HG03039 (cell line): ENCODE measurements around the gene MYADML2.

Experiments used
- ATAC-seq: cut with Tn5 transposase; IDR thresholded peaks from one replicate; pipeline ENCODE4 v1.9.1; 2021; ENCODE audit warnings: mild to moderate bottlenecking, moderate library complexity; ENCODE audit not compliant: unreplicated experiment

The MYADML2 gene

GRCh38 chr17:81940538-81941483, 6.2 kb downstream of the MYADML2 start:
- ATAC-seq, result no peak

DNA sequence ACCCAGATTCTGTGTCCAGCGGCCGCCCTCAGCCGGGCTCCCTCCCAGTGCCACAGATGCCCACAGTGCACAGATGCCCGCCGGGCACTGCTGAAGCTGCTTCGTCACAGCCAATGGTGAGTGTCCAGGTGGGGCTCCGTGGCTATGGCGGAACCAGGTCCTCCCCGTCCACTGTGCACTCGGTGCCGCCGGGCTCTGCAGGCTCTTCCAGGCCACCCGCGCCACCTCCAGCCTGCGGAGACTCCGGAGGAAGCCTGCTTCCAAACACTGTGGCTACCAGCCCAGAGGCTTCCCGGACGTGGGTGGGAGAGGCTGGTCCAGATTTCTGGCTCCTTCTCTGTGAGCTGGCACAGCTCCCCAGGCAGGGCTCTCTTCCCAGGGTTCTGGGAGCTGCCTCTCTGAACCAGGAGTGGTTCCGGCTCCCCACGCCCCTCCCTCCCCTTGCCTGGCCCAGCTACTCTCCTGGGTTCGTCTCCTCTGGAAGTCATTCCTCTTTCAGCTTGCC, 7.1 kb downstream of the MYADML2 start:
- ATAC-seq, result no peak

DNA sequence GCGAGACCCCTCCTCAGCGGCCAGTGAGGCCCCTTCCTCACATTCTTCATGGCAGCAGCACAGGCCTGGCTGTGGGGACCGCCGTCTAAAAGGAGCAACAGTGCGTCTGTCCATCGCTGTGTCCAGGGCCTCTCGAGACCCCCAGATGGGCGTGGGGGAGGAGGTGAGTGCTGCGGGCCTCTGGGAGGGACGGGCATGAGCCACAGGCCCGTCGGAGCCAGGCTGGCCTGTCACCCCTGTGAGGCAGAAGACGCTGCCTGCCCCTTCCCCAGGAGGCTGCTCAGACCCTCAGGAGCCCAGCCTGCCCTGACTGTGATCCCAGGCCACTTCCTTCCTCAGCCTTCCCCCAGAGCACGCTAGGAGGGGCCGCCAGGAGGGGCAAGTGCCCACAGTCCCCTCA, 7.8 kb downstream of the MYADML2 start:
- no peak for ATAC-seq

DNA sequence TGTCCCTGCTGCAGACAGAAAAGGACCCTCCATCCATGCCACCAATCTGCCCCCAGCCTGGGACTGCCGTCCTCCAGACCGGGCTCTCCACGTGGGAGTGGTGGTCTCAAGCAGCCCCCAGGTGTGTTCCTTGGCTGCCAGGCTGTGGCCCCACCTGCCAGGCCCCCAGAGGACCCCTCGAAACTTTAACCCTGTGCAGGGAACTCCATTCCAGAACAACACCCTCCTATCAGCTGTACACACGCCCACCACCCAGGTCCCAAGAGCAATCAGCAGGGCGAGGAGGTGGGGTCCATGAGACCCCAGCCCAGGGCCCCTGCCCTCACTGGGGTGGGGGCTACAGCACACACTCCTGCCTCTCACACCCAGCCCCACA, 11.3 kb downstream of the MYADML2 start:
- ATAC-seq, result no peak

- no peak for ATAC-seq
Measured at GRCh38 chr17:81934850-81935708, 12.0 kb downstream of the MYADML2 start.

- no peak for ATAC-seq
Measured at GRCh38 chr17:81934098-81934757, 12.8 kb downstream of the MYADML2 start.

GRCh38 chr17:81933178-81933699, 13.8 kb downstream of the MYADML2 start:
- no peak for ATAC-seq

DNA sequence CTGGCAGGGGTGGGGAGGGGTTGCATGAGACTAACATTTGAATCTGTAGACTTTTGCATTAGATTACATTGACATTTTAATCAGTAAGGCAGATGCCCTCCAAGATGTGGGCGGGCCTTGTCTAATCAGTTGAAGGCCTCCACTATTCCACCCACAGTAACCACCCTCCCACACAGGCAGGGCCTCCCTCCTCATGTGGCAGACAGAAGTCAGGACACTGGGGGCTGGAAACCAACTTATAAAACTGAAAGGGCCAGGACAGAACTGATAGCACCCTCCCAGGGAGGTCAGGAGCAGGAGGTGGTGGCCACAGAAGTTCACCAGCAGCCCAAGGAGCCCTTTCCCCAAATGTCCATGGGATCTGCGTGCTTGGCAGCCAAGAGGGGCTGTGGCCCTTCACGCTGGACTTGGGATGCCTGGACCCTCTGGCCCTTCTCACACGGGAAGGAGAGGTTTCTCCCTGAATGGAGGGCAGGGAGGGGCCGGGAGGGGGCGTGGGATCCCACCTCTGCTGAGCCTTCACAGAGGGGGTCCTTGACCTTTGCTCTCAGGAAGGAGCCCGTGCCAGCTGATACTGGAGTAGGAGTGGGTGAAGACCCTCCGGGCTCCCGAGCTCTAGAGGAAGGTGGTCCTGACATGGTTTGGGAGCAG, 14.6 kb downstream of the MYADML2 start:
- no peak for ATAC-seq

- ATAC-seq, result no peak
Measured at GRCh38 chr17:81931557-81932332, 15.3 kb downstream of the MYADML2 start.

GRCh38 chr17:81931189-81931556, 15.9 kb downstream of the MYADML2 start:
- no peak for ATAC-seq

- ATAC-seq, result no peak
Measured at GRCh38 chr17:81930142-81931125, 16.6 kb downstream of the MYADML2 start.

DNA sequence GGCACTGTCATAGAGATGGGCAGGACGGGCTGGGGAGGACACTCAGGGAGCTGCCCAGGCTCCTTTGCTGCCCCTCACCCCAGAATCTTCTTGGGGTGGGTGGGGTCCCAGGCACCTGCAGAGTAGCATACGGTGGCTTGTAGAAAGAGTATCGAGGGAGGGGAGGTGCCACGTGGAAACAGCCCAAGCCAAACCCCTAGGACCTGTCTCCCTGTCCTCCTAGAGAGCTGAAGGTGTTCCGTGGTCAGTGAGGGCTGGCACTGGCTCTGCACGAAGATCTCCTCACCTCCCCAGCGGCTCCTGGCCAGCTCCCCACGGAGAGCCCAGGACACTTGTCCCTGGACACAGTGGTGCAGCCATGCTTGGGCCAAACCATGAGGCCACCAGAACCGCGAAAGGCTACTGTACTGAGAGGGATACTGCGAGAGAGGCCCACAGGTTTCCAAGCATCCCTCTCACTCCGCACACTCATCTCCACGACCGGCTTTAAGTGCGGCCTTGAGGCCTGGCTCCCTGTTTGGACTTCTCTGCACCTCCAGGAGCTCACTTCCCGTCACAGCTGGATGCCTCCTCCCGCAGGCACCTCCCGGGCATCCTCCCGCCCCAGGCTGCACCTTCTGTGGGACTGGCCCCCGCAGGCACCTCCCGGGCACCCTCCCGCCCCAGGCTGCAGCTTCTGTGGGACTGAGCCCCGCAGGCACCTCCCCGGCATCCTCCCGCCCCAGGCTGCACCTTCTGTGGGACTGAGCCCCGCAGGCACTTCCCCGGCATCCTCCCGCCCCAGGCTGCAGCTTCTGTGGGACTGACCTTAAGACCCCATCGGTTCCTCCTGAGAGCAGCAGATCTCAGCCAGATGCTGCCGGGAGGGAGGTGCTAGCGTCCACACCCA, 17.5 kb downstream of the MYADML2 start:
- no peak for ATAC-seq

- ATAC-seq, result no peak
Measured at GRCh38 chr17:81928544-81929252, 18.3 kb downstream of the MYADML2 start.

DNA sequence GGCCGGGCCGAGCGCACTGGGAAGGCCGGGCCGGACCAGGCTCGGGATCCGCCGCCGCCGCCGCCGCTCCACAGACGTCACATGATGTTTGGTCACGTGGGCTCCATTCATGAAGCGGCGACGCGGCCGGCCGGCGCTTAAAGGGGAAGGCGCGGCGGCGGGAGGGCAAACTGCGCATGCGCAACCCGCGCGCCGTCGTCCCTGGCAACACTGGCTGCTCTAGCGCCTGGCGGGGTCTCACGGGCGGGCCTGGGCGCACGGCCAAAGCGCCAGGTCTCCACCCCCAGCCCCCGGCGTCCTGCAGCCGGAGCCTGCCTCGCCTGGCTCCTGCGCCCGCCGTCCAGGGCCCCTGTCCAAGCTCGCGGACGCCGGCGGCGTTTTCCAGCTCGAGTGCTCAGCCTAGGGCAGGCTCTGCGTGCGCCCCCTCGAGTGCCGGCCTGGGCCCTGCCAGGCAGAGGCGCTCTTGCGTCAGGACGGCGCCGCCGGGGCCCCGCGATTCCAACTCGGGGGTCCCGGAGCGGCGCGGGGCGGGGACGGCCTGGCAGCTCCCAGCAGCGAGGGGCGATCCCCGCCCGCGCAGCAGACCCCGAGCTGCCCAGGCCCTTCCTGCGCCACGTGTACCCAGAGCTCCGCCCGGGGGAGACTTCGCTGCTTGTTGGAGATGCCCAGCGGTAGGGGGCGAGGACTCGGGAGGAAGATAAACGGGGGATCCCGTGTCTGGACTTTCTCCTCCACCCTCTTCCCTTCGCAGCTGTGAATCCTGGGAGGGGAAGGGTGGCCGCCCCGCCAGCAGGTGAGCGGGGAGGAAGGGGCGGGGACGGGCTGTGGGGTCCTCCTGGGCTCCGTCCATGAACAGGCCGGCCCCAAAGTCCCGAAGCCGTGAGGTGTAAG, 19.1 kb downstream of the MYADML2 start, which contains the start of gene MAFG:
Gene MAFG (minus strand): TSS at position 83 of the 891 bp plus-strand sequence. CDS start 4,550 bp downstream, outside the sequence.
- ATAC-seq, result peak; percentile 49

GRCh38 chr17:81927152-81927652, 19.8 kb downstream of the MYADML2 start:
- peak; percentile 13 for ATAC-seq
